ENCODE measurements around the gene NFAM1.

The NFAM1 gene, protein sequence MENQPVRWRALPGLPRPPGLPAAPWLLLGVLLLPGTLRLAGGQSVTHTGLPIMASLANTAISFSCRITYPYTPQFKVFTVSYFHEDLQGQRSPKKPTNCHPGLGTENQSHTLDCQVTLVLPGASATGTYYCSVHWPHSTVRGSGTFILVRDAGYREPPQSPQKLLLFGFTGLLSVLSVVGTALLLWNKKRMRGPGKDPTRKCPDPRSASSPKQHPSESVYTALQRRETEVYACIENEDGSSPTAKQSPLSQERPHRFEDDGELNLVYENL

DNA sequence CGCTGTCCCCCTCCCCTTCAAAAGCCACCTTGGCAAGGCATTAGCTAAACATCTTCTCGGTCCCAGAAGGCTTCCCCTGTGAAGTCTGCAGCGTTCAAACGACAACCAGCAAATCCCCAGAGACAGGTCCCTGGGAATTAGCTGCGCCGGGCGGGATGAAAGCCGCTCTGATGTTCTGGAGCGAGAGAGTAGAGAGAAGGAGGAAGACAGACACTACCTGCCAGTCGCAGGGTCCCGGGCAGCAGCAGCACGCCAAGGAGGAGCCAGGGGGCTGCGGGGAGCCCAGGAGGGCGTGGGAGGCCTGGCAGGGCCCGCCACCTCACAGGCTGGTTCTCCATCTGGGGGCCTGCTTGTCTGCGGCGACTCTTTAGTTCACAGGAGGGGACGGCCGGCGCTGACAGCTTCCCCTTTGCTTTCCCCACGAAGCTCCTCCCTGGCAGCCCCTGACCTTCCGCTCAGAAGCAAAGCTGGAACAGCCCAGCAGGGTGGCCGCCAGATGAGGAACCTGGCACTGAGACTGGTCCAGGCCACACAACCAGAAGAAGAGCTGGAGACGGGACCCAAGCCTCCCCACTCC lies at the start of gene NFAM1:
Gene NFAM1, minus strand, starts transcription at position 384 of the 577 bp plus-strand sequence. Its CDS starts 46 bp downstream, at position 338.
- Histone ChIP-seq H3K9me3 (ENCODE audit: control insufficient read depth in 1 of 2, low read length in 2 of 2) (no peaks in the 10 kb centered on the region), H3K27ac (ENCODE audit: low read length) (no peak within 1 kb of the TSS), H3K4me3 (ENCODE audit: low read depth in 1 of 2, low read length in 2 of 2) (peak within 1 kb of the TSS; percentile 19 to 51), H3K27me3 (ENCODE audit: low read depth, low read length) (no peaks in the 10 kb centered on the region), H3K36me3 (ENCODE audit: control insufficient read depth in 1 of 2, insufficient read depth in 2 of 2, low read length in 2 of 2) (no peaks in the 10 kb centered on the region), H3K4me1 (ENCODE audit: control insufficient read depth in 1 of 2, insufficient read depth in 2 of 2, low read length in 2 of 2) (peaks cover 0 to 19% of the 10 kb centered on the region in 2 donors)

DNA sequence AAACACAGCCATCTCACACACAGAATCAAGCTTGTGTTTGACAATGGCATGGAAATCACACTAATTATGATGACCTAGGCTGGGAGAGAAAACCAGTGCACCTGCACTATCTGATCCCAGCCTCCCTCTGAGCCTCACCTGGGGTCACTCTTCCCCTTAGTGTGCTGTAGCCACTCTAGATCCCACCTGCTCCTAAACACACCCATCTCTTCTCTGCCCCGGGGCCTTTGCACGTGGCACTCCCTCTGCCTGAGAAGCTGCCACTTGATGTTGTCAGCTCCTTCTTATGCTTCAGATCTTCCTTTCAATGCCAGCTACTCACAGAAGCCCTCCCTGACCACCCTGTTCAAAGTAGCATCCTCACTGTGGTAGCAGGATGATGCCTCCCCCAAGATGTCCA lies 42.9 kb upstream of the NFAM1 start:
- no peaks in the 10 kb centered on the region for H3K9me3 ChIP-seq (ENCODE audit: control insufficient read depth in 1 of 2, low read length in 2 of 2)

DNA sequence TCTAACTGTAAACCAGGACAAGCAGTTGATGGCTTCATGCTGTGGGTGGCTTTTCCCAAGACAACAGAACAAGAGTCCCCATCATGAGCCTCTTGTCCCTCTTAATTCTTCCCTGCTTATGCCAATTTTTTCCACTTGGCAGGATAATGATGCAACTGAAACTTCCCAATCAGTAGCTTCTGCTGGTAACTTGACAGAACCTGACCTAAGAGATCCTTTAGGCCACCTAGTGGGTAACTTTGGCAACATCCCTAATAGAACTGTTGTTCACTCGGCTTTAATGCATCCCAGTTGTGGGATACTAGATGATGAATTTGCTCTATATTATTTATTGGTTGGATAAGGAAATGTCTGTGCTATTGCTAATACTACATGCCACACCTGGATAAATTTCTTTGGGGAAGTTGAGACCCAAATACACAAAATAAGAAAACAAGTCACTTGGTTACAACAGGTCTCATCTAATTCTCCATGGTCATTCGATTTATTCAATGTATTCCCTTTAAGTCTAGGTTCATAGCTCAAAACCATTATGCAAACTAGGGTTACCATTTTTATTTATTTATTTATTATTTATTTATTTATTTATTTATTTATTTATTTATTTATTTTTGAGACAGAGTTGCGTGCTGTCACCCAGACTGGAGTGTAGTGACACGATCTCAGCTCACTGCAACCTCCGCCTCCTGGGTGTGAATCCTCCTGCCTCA lies 41.4 kb upstream of the NFAM1 start:
- H3K9me3 ChIP-seq (ENCODE audit: control insufficient read depth in 1 of 2, low read length in 2 of 2), result no peaks in the 10 kb centered on the region
- H3K27me3 ChIP-seq (ENCODE audit: low read depth, low read length), result no peaks in the 10 kb centered on the region
- H3K4me3 ChIP-seq (ENCODE audit: low read depth in 1 of 2, low read length in 2 of 2), result no peak overlapping the region
- no peaks in the 10 kb centered on the region for H3K36me3 ChIP-seq (ENCODE audit: control insufficient read depth in 1 of 2, insufficient read depth in 2 of 2, low read length in 2 of 2)
- no peak overlapping the region for H3K27ac ChIP-seq (ENCODE audit: low read length)
- no peaks in the 10 kb centered on the region for H3K4me1 ChIP-seq (ENCODE audit: control insufficient read depth in 1 of 2, insufficient read depth in 2 of 2, low read length in 2 of 2)

More for the DNA sequence above, 42.9 kb upstream of the NFAM1 start:
- Histone ChIP-seq H3K27ac (ENCODE audit: low read length) (no peak overlapping the region), H3K4me1 (ENCODE audit: control insufficient read depth in 1 of 2, insufficient read depth in 2 of 2, low read length in 2 of 2) (no peaks in the 10 kb centered on the region), H3K36me3 (ENCODE audit: control insufficient read depth in 1 of 2, insufficient read depth in 2 of 2, low read length in 2 of 2) (no peaks in the 10 kb centered on the region), H3K4me3 (ENCODE audit: low read depth in 1 of 2, low read length in 2 of 2) (no peak overlapping the region), H3K27me3 (ENCODE audit: low read depth, low read length) (no peaks in the 10 kb centered on the region)

DNA sequence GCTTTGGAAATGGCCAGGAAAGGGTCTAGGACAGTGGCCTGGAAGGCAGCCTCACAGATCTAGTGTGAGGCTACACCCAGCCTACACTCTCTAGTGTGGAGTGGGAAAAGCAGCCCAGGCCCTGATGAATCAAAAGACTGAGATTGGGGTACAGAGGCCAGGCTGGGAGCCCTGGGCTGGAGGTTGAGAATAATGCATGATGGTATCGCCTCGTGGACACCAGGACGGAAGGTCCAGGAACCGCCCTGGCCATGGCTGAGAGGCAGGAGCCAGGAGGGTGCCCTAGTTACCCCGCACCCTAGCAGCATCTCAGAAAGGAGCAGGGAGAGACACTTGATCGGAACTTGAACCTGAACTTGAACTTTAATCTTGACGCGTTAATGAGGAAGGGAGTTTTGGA lies 40.5 kb upstream of the NFAM1 start:
- no peak overlapping the region for H3K27ac ChIP-seq (ENCODE audit: low read length)
- H3K9me3 ChIP-seq (ENCODE audit: control insufficient read depth in 1 of 2, low read length in 2 of 2), result no peaks in the 10 kb centered on the region
- H3K4me3 ChIP-seq (ENCODE audit: low read depth in 1 of 2, low read length in 2 of 2), result no peak overlapping the region
- no peaks in the 10 kb centered on the region for H3K4me1 ChIP-seq (ENCODE audit: control insufficient read depth in 1 of 2, insufficient read depth in 2 of 2, low read length in 2 of 2)
- no peaks in the 10 kb centered on the region for H3K27me3 ChIP-seq (ENCODE audit: low read depth, low read length)
- no peaks in the 10 kb centered on the region for H3K36me3 ChIP-seq (ENCODE audit: control insufficient read depth in 1 of 2, insufficient read depth in 2 of 2, low read length in 2 of 2)

DNA sequence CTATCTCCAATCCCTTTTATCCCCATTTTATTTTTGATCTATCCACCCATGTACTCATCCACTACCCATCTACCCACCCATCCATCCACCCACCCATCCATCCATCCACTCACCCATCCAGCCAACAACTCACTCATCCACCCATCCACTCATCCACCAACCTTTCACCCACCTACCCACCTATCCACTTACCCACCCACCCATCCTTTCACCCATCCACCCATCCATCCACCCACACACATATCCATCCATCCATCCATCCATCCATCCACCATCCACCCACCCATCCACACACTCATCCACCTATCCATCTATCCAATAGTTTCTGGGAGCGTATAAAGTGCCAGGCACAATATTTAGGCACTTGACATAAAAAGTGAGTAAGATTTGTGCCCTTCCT lies 39.2 kb upstream of the NFAM1 start:
- Histone ChIP-seq H3K27me3 (ENCODE audit: low read depth, low read length) (no peaks in the 10 kb centered on the region), H3K27ac (ENCODE audit: low read length) (no peak overlapping the region), H3K9me3 (ENCODE audit: control insufficient read depth in 1 of 2, low read length in 2 of 2) (no peaks in the 10 kb centered on the region)

DNA sequence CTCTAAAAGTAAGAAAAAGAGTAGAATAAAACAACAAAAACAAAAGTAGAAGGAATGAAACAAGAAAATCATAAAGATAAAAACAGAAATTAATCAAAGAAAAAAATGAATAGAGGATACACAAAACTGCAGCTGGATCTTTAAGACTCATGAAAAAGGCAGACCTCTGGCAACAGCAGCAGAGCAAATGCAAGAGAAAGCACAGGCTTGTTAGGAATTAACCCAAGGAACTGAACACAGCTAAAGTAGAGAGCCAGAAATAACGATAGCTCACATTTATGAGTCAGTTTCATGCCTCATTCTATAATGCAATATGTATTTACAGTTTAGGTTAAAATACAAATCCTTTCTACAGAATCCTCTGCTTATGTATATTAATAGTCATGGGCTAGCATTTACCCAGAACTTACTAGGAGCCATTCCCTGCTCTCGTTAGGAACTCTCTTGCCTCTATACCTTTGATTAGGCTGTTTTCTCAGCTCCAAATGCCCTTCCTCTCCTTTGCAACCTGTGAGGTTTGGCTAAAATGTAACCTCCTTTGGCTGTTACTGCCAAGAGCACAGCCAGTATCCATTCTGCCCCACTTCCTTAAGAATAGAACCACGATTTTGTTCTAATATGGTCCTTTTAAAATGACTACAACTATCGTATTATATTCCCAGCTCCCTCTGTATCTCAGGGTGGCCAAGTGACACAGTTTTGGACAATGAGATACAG lies 38.3 kb upstream of the NFAM1 start:
- H3K27me3 ChIP-seq (ENCODE audit: low read depth, low read length), result no peaks in the 10 kb centered on the region
- no peaks in the 10 kb centered on the region for H3K9me3 ChIP-seq (ENCODE audit: control insufficient read depth in 1 of 2, low read length in 2 of 2)
- H3K27ac ChIP-seq (ENCODE audit: low read length), result no peak overlapping the region
- no peaks in the 10 kb centered on the region for H3K4me1 ChIP-seq (ENCODE audit: control insufficient read depth in 1 of 2, insufficient read depth in 2 of 2, low read length in 2 of 2)
- no peak overlapping the region for H3K4me3 ChIP-seq (ENCODE audit: low read depth in 1 of 2, low read length in 2 of 2)
- H3K36me3 ChIP-seq (ENCODE audit: control insufficient read depth in 1 of 2, insufficient read depth in 2 of 2, low read length in 2 of 2), result no peaks in the 10 kb centered on the region

More for the DNA sequence above, 39.2 kb upstream of the NFAM1 start:
- Histone ChIP-seq H3K4me1 (ENCODE audit: control insufficient read depth in 1 of 2, insufficient read depth in 2 of 2, low read length in 2 of 2) (no peaks in the 10 kb centered on the region), H3K4me3 (ENCODE audit: low read depth in 1 of 2, low read length in 2 of 2) (no peak overlapping the region), H3K36me3 (ENCODE audit: control insufficient read depth in 1 of 2, insufficient read depth in 2 of 2, low read length in 2 of 2) (no peaks in the 10 kb centered on the region)

DNA sequence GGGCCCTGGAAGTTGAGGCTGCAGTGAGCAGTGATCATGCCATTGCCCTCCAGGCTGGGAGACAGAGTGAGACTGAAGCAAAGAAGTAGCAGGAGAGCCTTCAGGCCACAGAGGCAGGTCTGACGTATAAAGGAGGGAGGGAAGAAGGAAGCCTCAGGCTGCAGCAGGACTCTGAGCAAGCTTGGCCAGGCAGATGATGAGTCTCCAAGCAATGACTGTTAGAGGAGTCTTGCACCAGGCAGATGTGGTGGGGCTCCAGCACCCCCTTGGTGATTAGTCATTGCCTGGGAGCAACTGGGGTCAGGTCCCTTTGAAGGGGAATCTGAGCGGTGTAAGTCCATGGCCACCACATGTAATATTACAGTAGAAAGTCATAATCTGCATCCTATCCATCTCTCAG lies 36.6 kb upstream of the NFAM1 start:
- H3K4me3 ChIP-seq (ENCODE audit: low read depth in 1 of 2, low read length in 2 of 2), result no peak overlapping the region

DNA sequence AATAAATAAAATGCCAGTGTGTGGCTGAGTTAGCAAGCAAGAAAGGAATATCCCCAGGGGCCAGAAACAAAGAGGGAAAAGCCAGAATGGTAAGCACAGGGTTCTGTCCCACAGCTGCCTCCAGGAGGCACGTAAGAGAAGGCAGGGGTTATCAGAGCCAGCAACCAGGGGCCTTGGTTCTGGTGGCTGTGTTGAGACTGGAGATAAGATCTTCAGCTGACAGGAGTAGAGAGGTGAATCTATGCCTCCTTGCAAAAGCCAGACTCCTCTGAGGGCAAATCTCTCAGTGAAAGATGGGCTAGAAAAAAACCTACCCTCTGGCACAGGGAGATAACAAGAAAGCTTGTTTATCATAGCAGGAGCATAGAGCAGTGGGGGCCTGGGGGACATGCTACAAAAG lies 29.8 kb upstream of the NFAM1 start:
- Histone ChIP-seq H3K27ac (ENCODE audit: low read length) (no peak overlapping the region), H3K27me3 (ENCODE audit: low read depth, low read length) (peaks cover 7% of the 10 kb centered on the region), H3K9me3 (ENCODE audit: control insufficient read depth in 1 of 2, low read length in 2 of 2) (no peaks in the 10 kb centered on the region), H3K4me1 (ENCODE audit: control insufficient read depth in 1 of 2, insufficient read depth in 2 of 2, low read length in 2 of 2) (no peaks in the 10 kb centered on the region), H3K36me3 (ENCODE audit: control insufficient read depth in 1 of 2, insufficient read depth in 2 of 2, low read length in 2 of 2) (no peaks in the 10 kb centered on the region), H3K4me3 (ENCODE audit: low read depth in 1 of 2, low read length in 2 of 2) (no peak overlapping the region)

More for the DNA sequence above, 36.6 kb upstream of the NFAM1 start:
- H3K9me3 ChIP-seq (ENCODE audit: control insufficient read depth in 1 of 2, low read length in 2 of 2), result no peaks in the 10 kb centered on the region
- H3K4me1 ChIP-seq (ENCODE audit: control insufficient read depth in 1 of 2, insufficient read depth in 2 of 2, low read length in 2 of 2), result no peaks in the 10 kb centered on the region
- no peaks in the 10 kb centered on the region for H3K27me3 ChIP-seq (ENCODE audit: low read depth, low read length)
- no peaks in the 10 kb centered on the region for H3K36me3 ChIP-seq (ENCODE audit: control insufficient read depth in 1 of 2, insufficient read depth in 2 of 2, low read length in 2 of 2)
- no peak overlapping the region for H3K27ac ChIP-seq (ENCODE audit: low read length)

DNA sequence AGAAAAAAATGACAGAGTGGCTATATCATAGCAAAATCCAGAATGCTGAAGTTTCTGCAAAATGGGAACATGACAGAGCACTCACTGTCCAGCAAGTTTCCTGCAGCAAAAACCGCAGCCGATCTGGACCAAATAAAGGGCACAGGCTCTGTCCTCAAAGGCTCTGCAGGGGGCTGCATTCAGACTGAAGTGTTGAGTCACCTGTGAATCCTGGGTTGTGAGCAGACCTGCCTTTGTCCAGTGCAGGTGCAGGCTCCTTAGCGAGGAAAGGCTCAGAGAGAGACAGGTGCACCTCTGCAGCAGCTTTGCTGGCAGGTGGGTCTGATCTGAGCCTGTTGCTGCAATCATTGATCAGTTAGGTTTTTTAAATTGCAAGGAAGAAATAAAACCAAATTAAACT lies 29.3 kb upstream of the NFAM1 start:
- Histone ChIP-seq H3K9me3 (ENCODE audit: control insufficient read depth in 1 of 2, low read length in 2 of 2) (no peaks in the 10 kb centered on the region), H3K27ac (ENCODE audit: low read length) (no peak overlapping the region), H3K4me3 (ENCODE audit: low read depth in 1 of 2, low read length in 2 of 2) (no peak overlapping the region), H3K27me3 (ENCODE audit: low read depth, low read length) (peaks cover 7% of the 10 kb centered on the region), H3K36me3 (ENCODE audit: control insufficient read depth in 1 of 2, insufficient read depth in 2 of 2, low read length in 2 of 2) (no peaks in the 10 kb centered on the region), H3K4me1 (ENCODE audit: control insufficient read depth in 1 of 2, insufficient read depth in 2 of 2, low read length in 2 of 2) (no peaks in the 10 kb centered on the region)

DNA sequence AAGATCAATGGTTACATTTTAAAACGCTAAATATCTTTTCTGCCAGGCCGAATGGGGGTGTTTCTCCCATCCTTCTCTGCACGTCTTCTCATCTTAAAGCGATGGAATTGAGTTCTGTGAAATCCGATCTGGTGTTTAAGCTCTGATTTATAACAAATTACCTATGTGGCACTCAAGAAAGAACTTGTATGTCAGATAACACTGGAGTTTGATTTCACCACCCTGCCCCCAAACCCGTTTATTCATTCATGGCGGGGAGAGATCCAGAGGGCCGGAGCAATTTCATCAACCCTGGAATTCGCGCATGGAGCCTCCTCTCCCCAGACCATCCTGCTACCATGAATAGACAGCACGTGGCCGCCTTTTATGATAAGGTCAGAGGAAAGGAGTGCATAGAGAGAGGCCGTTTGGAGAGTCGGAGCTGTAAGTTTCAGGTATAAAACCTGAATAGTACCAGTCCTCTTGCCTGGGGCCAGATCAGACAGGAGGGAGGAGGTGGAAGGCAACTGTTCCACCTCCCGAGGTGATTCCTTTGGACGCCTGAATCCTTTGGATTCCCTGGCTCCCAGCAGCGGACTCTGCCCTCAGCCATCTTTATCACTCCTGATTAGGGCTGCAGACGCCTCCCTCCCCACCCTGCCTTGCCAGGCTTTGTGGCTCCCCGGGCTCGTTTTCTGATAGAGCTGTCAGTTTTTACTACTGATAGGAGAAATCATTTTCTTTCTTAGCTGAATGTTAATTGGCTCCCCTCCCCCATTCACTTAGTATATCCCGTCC lies 27.3 kb upstream of the NFAM1 start:
- Histone ChIP-seq H3K4me3 (ENCODE audit: low read depth in 1 of 2, low read length in 2 of 2) (no peak overlapping the region), H3K27ac (ENCODE audit: low read length) (no peak overlapping the region), H3K36me3 (ENCODE audit: control insufficient read depth in 1 of 2, insufficient read depth in 2 of 2, low read length in 2 of 2) (no peaks in the 10 kb centered on the region), H3K4me1 (ENCODE audit: control insufficient read depth in 1 of 2, insufficient read depth in 2 of 2, low read length in 2 of 2) (no peaks in the 10 kb centered on the region), H3K9me3 (ENCODE audit: control insufficient read depth in 1 of 2, low read length in 2 of 2) (no peaks in the 10 kb centered on the region), H3K27me3 (ENCODE audit: low read depth, low read length) (peaks cover 7% of the 10 kb centered on the region)
